ENCODE measurements around the gene ASIP. TPM values are rescaled to one million over a fixed set of nuclear protein-coding genes. Genes with fewer than 3 reads are reported as not detected.

Gene ASIP
- total and polyA plus RNA-seq, 2 donors (not counting 1 experiment from before 2014, with no cell fraction given): not detected

GRCh38 chr20:34312024-34312460 is 70.8 kb downstream of the ASIP start:
- H4K20me1 ChIP-seq (ENCODE audit: control insufficient read depth, extremely low read depth, insufficient read depth, low read length): no peaks in the 10 kb centered on the region
- no peak for DNase-seq (ENCODE audit: low read depth in 2 of 2)
- H3K9ac ChIP-seq (ENCODE audit: insufficient read depth, low read length): no peak overlapping the region
- TF ChIP-seq CTCF (conservative IDR thresholded peaks at IDR 0.05 in 1 of 2, IDR thresholded peaks at IDR 0.05 in 1 of 2; ENCODE audit: low read depth in 1 of 2, low read length in 2 of 2) (no peak), EZH2 (IDR thresholded peaks at IDR 0.05; ENCODE audit: low read length, missing control alignments) (no peak)
- H2AFZ ChIP-seq (ENCODE audit: low read length): no peak overlapping the region
- no peaks in the 10 kb centered on the region for H3K27me3 ChIP-seq (ENCODE audit: control insufficient read depth, insufficient read depth, low read length)
- peak overlapping the region; percentile 58 for H3K4me2 ChIP-seq (ENCODE audit: extremely low read depth, insufficient read depth, low read length)
- no peaks in the 10 kb centered on the region for H3K9me3 ChIP-seq (ENCODE audit: control insufficient read depth, insufficient read depth, low read depth, low read length)
- H3K79me2 ChIP-seq (ENCODE audit: control insufficient read depth, insufficient read depth, low read length): no peaks in the 10 kb centered on the region
- H3K36me3 ChIP-seq (ENCODE audit: control insufficient read depth, insufficient read depth, low read length): no peaks in the 10 kb centered on the region
- H3K27ac ChIP-seq (ENCODE audit: insufficient read depth, low read length): no peak overlapping the region
- H3K4me1 ChIP-seq (ENCODE audit: control insufficient read depth, extremely low read depth, insufficient read depth, low read length): peaks cover 6% of the 10 kb centered on the region
- peak overlapping the region in 3 of 4 experiments; percentile 4 to 21 (median 18) for H3K4me3 ChIP-seq (replicated peaks in 1 of 4; ENCODE audit: control extremely low read depth in 1 of 4, insufficient read depth in 1 of 4, low read depth in 3 of 4, low read length in 4 of 4)

GRCh38 chr20:34312544-34313217 is 71.5 kb downstream of the ASIP start:
- Histone ChIP-seq H3K79me2 (ENCODE audit: control insufficient read depth, insufficient read depth, low read length) (no peaks in the 10 kb centered on the region), H3K4me2 (ENCODE audit: extremely low read depth, insufficient read depth, low read length) (peak overlapping the region; percentile 75), H4K20me1 (ENCODE audit: control insufficient read depth, extremely low read depth, insufficient read depth, low read length) (no peaks in the 10 kb centered on the region), H3K27ac (ENCODE audit: insufficient read depth, low read length) (no peak overlapping the region), H2AFZ (ENCODE audit: low read length) (peak overlapping the region; percentile 80), H3K4me1 (ENCODE audit: control insufficient read depth, extremely low read depth, insufficient read depth, low read length) (peaks cover 6% of the 10 kb centered on the region), H3K36me3 (ENCODE audit: control insufficient read depth, insufficient read depth, low read length) (no peaks in the 10 kb centered on the region), H3K27me3 (ENCODE audit: control insufficient read depth, insufficient read depth, low read length) (no peaks in the 10 kb centered on the region), H3K9me3 (ENCODE audit: control insufficient read depth, insufficient read depth, low read depth, low read length) (no peaks in the 10 kb centered on the region), H3K4me3 (replicated peaks in 1 of 4; ENCODE audit: control extremely low read depth in 1 of 4, insufficient read depth in 1 of 4, low read depth in 3 of 4, low read length in 4 of 4) (peak overlapping the region in 3 of 4 experiments; percentile 12 to 35 (median 23)), H3K9ac (ENCODE audit: insufficient read depth, low read length) (no peak overlapping the region)
- no peak for TF ChIP-seq EZH2 (IDR thresholded peaks at IDR 0.05; ENCODE audit: low read length, missing control alignments)
- TF ChIP-seq CTCF (conservative IDR thresholded peaks at IDR 0.05 in 1 of 2, IDR thresholded peaks at IDR 0.05 in 1 of 2; ENCODE audit: low read depth in 1 of 2, low read length in 2 of 2): peak; percentile 100
- peak; percentile 67 to 85 for DNase-seq (ENCODE audit: low read depth in 2 of 2)

- Histone ChIP-seq H3K36me3 (ENCODE audit: control insufficient read depth, insufficient read depth, low read length) (no peaks in the 10 kb centered on the region), H3K4me3 (replicated peaks in 1 of 4; ENCODE audit: control extremely low read depth in 1 of 4, insufficient read depth in 1 of 4, low read depth in 3 of 4, low read length in 4 of 4) (no peak overlapping the region), H3K4me2 (ENCODE audit: extremely low read depth, insufficient read depth, low read length) (no peak overlapping the region), H3K4me1 (ENCODE audit: control insufficient read depth, extremely low read depth, insufficient read depth, low read length) (peaks cover 6% of the 10 kb centered on the region), H3K27me3 (ENCODE audit: control insufficient read depth, insufficient read depth, low read length) (no peaks in the 10 kb centered on the region), H3K9me3 (ENCODE audit: control insufficient read depth, insufficient read depth, low read depth, low read length) (no peaks in the 10 kb centered on the region), H2AFZ (ENCODE audit: low read length) (no peak overlapping the region), H3K27ac (ENCODE audit: insufficient read depth, low read length) (no peak overlapping the region), H3K9ac (ENCODE audit: insufficient read depth, low read length) (no peak overlapping the region), H4K20me1 (ENCODE audit: control insufficient read depth, extremely low read depth, insufficient read depth, low read length) (no peaks in the 10 kb centered on the region), H3K79me2 (ENCODE audit: control insufficient read depth, insufficient read depth, low read length) (no peaks in the 10 kb centered on the region)
- DNase-seq (ENCODE audit: low read depth in 2 of 2): no peak
- TF ChIP-seq EZH2 (IDR thresholded peaks at IDR 0.05; ENCODE audit: low read length, missing control alignments) (no peak), CTCF (conservative IDR thresholded peaks at IDR 0.05 in 1 of 2, IDR thresholded peaks at IDR 0.05 in 1 of 2; ENCODE audit: low read depth in 1 of 2, low read length in 2 of 2) (no peak)
Measured at GRCh38 chr20:34315236-34315635, 74.0 kb downstream of the ASIP start.
